H1 (cell line): ENCODE data around the gene TNRC6B. TPM values are rescaled to one million over a fixed set of nuclear protein-coding genes. Genes with fewer than 3 reads are reported as not detected.

Source experiments
- polyA plus RNA-seq, 7 experiments: library from polyadenylated mRNA; depleted of rRNA in 3 of 7; stranded (reverse) in 5 of 7; unstranded in 2 of 7; fragments of >200 nt in 5 of 7; fragments of 200-250 nt in 2 of 7; gene quantifications; 1 replicate in 5 of 7; 2 replicates in 1 of 7; 4 replicates in 1 of 7; pipeline versions ENCODE4 v1.2.1 to v1.2.3, GENCODE V29; 2011 to 2013; ENCODE audit warnings: missing spikeins in 2 of 7, mixed read lengths in 2 of 7
- total RNA-seq: library from RNA; stranded (reverse); fragmentation: NEBNext Ultra II Directional; extraction: Animal tissue kit (Norgen Biotek cat#: 25700); gene quantifications from 2 replicates; pipeline ENCODE4 v1.2.1, GENCODE V29; 2021
- TF ChIP-seq, protein P1 (sequence below): fragments of 300-600 bp; sonication (generic); IDR thresholded peaks from 2 replicates; pipeline ENCODE4 v1.7.1; 2012; ENCODE audit warnings: low read length, moderate library complexity, mild to moderate bottlenecking, inconsistent platforms; ENCODE audit not compliant: insufficient replicate concordance

TNRC6B gene
- total and polyA plus RNA-seq, 2 of the 8 experiments (the other 6 are each of a cell fraction or from before 2014, with no cell fraction given), result 12.5 to 48.9 TPM

DNA sequence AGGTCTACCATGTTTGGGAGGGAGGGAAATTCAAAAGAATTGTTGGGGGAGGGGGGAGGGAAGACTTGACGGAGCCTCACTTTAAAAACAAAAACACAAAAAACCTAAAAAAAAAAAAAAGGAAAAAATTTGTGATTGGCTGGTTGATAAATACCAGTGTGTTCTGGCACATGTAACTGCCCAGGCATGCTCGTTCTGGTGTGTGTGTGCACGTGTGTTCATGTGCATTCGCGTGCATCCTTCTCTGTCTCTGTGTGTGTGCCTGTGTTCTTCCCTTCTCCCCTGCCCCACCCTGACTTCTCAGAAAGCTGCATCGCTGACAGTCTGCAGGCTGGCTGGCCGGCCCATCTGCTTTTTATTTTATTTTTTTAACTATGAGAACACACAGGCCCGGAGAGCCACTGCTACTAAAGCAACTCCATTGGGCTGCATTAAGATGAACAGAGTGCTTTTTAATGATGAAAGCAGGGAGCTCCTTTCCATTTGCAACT, 146.0 kb downstream of the TNRC6B start (continued):
- TF ChIP-seq, protein P1, sequence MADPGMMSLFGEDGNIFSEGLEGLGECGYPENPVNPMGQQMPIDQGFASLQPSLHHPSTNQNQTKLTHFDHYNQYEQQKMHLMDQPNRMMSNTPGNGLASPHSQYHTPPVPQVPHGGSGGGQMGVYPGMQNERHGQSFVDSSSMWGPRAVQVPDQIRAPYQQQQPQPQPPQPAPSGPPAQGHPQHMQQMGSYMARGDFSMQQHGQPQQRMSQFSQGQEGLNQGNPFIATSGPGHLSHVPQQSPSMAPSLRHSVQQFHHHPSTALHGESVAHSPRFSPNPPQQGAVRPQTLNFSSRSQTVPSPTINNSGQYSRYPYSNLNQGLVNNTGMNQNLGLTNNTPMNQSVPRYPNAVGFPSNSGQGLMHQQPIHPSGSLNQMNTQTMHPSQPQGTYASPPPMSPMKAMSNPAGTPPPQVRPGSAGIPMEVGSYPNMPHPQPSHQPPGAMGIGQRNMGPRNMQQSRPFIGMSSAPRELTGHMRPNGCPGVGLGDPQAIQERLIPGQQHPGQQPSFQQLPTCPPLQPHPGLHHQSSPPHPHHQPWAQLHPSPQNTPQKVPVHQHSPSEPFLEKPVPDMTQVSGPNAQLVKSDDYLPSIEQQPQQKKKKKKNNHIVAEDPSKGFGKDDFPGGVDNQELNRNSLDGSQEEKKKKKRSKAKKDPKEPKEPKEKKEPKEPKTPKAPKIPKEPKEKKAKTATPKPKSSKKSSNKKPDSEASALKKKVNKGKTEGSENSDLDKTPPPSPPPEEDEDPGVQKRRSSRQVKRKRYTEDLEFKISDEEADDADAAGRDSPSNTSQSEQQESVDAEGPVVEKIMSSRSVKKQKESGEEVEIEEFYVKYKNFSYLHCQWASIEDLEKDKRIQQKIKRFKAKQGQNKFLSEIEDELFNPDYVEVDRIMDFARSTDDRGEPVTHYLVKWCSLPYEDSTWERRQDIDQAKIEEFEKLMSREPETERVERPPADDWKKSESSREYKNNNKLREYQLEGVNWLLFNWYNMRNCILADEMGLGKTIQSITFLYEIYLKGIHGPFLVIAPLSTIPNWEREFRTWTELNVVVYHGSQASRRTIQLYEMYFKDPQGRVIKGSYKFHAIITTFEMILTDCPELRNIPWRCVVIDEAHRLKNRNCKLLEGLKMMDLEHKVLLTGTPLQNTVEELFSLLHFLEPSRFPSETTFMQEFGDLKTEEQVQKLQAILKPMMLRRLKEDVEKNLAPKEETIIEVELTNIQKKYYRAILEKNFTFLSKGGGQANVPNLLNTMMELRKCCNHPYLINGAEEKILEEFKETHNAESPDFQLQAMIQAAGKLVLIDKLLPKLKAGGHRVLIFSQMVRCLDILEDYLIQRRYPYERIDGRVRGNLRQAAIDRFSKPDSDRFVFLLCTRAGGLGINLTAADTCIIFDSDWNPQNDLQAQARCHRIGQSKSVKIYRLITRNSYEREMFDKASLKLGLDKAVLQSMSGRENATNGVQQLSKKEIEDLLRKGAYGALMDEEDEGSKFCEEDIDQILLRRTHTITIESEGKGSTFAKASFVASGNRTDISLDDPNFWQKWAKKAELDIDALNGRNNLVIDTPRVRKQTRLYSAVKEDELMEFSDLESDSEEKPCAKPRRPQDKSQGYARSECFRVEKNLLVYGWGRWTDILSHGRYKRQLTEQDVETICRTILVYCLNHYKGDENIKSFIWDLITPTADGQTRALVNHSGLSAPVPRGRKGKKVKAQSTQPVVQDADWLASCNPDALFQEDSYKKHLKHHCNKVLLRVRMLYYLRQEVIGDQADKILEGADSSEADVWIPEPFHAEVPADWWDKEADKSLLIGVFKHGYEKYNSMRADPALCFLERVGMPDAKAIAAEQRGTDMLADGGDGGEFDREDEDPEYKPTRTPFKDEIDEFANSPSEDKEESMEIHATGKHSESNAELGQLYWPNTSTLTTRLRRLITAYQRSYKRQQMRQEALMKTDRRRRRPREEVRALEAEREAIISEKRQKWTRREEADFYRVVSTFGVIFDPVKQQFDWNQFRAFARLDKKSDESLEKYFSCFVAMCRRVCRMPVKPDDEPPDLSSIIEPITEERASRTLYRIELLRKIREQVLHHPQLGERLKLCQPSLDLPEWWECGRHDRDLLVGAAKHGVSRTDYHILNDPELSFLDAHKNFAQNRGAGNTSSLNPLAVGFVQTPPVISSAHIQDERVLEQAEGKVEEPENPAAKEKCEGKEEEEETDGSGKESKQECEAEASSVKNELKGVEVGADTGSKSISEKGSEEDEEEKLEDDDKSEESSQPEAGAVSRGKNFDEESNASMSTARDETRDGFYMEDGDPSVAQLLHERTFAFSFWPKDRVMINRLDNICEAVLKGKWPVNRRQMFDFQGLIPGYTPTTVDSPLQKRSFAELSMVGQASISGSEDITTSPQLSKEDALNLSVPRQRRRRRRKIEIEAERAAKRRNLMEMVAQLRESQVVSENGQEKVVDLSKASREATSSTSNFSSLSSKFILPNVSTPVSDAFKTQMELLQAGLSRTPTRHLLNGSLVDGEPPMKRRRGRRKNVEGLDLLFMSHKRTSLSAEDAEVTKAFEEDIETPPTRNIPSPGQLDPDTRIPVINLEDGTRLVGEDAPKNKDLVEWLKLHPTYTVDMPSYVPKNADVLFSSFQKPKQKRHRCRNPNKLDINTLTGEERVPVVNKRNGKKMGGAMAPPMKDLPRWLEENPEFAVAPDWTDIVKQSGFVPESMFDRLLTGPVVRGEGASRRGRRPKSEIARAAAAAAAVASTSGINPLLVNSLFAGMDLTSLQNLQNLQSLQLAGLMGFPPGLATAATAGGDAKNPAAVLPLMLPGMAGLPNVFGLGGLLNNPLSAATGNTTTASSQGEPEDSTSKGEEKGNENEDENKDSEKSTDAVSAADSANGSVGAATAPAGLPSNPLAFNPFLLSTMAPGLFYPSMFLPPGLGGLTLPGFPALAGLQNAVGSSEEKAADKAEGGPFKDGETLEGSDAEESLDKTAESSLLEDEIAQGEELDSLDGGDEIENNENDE, result no peak
